ENCODE results near the gene CDH3. TPM values are rescaled to one million over a fixed set of nuclear protein-coding genes. Genes with fewer than 3 reads are reported as not detected.

CDH3 gene
- total RNA-seq, 3 donors from 2014 or later: 0.22 to 0.48 (median 0.34) TPM

DNA sequence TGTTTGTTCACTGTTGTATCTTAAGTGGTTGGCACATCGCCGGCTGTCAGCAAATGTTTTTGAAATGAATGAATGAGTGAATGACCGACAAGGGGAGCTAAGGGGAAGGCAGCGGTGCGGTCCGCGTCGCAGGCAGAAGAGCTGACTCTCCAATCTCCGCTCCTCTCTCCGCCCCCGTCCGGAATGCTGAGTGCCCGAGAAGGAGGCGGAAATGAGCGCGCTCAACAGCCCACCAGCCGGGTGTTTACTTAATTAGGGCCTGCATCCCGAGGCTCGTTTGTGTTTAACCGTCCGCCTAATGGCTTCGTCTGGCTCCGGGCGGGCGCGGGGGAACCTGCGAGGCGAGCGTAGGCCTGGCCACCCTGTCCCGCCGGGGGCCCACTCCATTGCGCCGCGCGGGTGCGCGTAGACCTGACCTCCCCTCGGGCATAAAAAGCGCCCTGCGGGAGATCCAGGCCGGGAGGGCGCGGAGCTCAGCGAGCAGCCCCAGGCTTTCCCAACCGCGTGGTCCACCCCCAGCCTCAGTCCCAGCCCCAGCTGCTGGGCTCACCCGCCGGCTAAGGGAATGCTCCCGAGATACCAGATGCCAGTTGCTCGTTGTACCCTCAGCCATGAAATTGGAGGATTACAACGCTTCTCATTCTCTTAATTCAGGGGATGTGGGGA lies 2.5 kb upstream of the CDH3 start:
- no peak for DNase-seq
- H3K9me3 Mint-ChIP-seq: no peaks in the 10 kb centered on the region
- H3K36me3 Mint-ChIP-seq (ENCODE audit: insufficient read depth): no peaks in the 10 kb centered on the region
- peaks cover 49% of the 10 kb centered on the region for H3K27me3 Mint-ChIP-seq (ENCODE audit: low read depth)
- ATAC-seq: no peak
- H3K4me1 Mint-ChIP-seq (ENCODE audit: low read depth): peaks cover 9% of the 10 kb centered on the region
- H3K4me3 Mint-ChIP-seq: no peak overlapping the region

DNA sequence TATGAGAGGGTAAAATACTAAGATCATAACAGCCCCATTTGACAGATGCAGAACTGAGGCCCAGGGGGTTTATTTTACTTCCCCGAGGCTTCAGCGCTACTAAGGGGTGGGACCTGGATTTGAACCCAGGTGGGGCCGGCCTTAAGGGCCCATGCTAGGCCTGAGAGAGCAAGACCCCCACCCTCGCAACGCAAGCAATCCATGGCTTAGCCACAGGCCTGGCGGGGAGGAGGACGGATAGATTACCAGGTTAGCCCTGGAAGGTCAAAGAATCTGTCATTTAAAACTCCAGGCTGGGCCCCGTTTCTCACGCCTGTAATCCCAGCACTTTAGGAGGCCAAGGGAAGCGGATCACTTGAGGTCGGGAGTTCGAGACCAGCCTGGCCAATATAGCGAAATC lies 1.9 kb upstream of the CDH3 start:
- no peak for DNase-seq

DNA sequence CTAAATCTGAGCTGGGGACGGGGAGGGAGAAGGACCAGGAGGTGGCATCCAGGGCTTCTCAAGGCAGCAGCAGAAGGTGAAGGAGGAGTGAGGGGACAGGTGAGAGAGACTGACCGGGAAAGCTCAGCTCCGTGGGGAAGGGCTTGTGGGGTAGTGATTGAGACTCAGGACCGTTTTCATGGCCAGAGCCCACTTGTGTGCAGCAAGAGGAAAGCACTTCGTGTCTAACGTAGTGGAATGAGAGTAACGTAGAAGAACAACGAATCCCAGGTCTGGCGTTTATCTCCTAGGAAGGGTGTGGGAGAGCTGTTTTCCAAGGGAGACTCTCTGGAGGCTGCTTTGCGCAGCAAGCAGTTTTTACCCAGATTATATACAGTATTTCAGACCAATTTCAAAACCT lies 1.3 kb upstream of the CDH3 start:
- peak overlapping the region; percentile 14 for H3K4me3 Mint-ChIP-seq
- ATAC-seq (no peak), DNase-seq (no peak)
- H3K4me1 Mint-ChIP-seq (ENCODE audit: low read depth): peaks cover 9% of the 10 kb centered on the region
- H3K36me3 Mint-ChIP-seq (ENCODE audit: insufficient read depth): no peaks in the 10 kb centered on the region
- H3K9me3 Mint-ChIP-seq: no peaks in the 10 kb centered on the region
- H3K27me3 Mint-ChIP-seq (ENCODE audit: low read depth): peaks cover 56% of the 10 kb centered on the region

More for the DNA sequence above, 1.9 kb upstream of the CDH3 start:
- H3K4me1 Mint-ChIP-seq (ENCODE audit: low read depth): peaks cover 9% of the 10 kb centered on the region
- no peaks in the 10 kb centered on the region for H3K36me3 Mint-ChIP-seq (ENCODE audit: insufficient read depth)
- no peaks in the 10 kb centered on the region for H3K9me3 Mint-ChIP-seq
- no peak overlapping the region for H3K4me3 Mint-ChIP-seq
- ATAC-seq: no peak
- peaks cover 52% of the 10 kb centered on the region for H3K27me3 Mint-ChIP-seq (ENCODE audit: low read depth)

DNA sequence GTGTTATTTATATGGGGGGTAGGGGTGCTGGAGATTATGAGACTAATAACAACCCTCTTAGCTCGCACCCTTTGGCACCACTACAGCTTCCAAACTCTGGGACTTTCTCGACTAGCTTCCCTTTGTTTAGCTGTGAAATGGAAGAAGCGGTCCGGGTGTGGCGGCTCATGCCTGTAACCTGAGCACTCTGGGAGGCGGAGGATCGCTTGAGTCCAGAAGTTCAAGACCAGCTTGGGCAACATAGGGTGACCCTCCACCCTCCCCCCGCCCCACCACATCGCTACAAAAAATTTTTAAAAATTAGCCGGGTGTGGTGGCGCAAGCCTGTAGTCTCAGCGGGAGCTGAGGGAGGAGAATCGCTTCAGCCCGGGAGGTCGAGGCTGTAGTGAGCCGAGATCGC lies 814 bp upstream of the CDH3 start:
- H3K27me3 Mint-ChIP-seq (ENCODE audit: low read depth): peaks cover 61% of the 10 kb centered on the region
- peak in 1 of 2 donors; percentile 16 for ATAC-seq
- H3K9me3 Mint-ChIP-seq: no peaks in the 10 kb centered on the region

DNA sequence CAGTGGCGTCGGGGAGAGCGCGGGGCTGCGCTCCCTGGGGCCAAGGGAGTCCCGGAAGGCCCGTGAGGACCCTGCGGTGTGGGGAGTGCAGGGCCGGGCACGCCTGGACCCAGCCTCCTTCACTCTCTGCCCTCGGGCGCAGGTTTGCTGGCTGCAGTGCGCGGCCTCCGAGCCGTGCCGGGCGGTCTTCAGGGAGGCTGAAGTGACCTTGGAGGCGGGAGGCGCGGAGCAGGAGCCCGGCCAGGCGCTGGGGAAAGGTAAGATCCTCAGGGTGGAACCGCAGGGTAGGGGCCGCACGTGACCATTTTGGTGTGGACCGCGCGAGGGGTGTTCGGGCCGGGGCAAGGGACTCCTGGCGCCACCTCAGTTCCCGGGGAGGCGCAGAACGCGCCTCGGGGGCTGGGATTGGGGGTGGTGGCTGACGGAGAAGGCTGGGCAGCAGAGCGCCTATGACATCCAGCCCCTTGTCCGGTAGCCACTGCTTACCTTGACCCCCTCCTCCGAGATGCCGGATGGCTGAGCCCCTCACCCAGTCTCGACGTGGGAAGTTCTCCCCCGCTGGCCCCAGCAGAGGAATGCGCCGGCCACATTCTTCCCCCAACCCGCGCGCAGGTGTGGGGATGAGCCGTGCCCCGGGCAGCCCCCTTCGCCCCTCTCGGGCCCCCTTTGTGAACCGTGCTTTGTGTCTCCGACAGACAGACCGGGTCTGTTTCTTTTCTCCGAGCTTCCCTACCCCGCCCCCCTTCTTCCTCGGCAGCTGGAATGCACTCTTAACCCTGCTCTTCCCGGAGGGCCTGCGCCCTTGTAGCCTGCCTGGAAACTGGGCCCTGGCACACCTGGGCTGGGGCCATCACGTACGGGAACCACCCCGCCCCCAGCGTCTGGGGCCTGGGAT lies 631 bp downstream of the CDH3 start:
- ATAC-seq (peak; percentile 32 to 35), DNase-seq (no peak)
- H3K9me3 Mint-ChIP-seq: no peaks in the 10 kb centered on the region
- H3K4me3 Mint-ChIP-seq: no peak overlapping the region
- H3K27me3 Mint-ChIP-seq (ENCODE audit: low read depth): peaks cover 69% of the 10 kb centered on the region
- H3K4me1 Mint-ChIP-seq (ENCODE audit: low read depth): peaks cover 9% of the 10 kb centered on the region
- H3K36me3 Mint-ChIP-seq (ENCODE audit: insufficient read depth): no peaks in the 10 kb centered on the region

More for the DNA sequence above, 814 bp upstream of the CDH3 start:
- Mint-ChIP-seq H3K36me3 (ENCODE audit: insufficient read depth) (no peaks in the 10 kb centered on the region), H3K4me3 (peak overlapping the region; percentile 59), H3K4me1 (ENCODE audit: low read depth) (peaks cover 9% of the 10 kb centered on the region)
- DNase-seq: no peak

DNA sequence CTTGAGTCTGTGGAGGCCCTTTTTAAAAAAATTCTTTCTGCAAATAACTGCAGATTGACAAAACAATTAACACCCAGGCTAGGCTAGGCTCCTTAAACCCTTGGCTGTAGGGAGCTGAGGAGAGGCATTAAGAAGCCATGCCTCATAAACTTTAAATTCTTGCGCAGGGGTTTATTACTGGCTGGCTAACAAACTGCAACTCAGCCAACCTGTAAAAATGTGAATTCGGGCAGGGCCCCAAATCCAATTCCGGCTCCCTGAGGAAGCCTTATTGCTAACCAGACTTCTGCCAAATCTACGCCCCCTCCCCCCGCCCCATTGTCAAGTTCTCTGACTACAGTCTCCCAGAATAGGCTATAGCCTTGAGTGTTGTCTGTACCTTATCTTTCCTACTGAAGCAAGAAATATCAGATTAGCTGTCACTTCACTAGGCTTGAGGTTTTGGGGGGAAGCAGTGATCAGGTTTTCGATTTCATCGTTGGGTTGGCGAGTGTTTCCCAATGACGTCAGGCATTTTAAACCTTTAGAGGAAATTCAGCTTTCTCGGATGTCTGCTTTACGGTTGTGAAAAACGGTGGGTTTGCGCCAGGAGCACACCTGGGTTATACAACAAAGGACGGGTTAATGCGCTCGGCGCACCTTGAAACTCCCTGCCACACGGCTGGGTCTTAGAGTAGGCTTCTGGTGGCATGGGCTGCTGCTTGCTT lies 2.0 kb downstream of the CDH3 start:
- Mint-ChIP-seq H3K4me1 (ENCODE audit: low read depth) (peaks cover 9% of the 10 kb centered on the region), H3K9me3 (no peaks in the 10 kb centered on the region), H3K4me3 (no peak overlapping the region), H3K27me3 (ENCODE audit: low read depth) (peaks cover 72% of the 10 kb centered on the region), H3K36me3 (ENCODE audit: insufficient read depth) (no peaks in the 10 kb centered on the region)
- DNase-seq: no peak
- ATAC-seq: no peak

DNA sequence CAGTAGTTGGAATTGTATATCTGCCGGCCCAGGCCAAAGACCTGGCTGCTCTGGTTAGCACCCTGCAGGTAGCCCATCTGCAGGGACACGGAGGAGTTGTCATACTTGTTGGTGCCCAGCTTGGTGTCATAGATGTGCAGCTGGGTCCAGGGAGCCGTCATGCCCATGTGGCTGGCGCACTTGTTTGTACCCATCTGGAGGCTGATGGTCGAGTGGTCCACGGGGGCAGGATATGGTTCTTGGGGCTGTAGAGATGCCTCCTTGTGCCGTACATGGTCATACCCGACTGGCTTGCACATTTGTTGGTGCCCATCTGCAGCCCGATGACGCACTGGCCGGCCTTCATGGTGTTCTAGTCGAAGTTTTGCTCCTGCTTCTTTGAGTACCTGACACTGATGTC lies 6.0 kb downstream of the CDH3 start:
- no peak for ATAC-seq
- peaks cover 46% of the 10 kb centered on the region for H3K27me3 Mint-ChIP-seq (ENCODE audit: low read depth)
- H3K36me3 Mint-ChIP-seq (ENCODE audit: insufficient read depth): no peaks in the 10 kb centered on the region
- no peak for DNase-seq
- H3K4me1 Mint-ChIP-seq (ENCODE audit: low read depth): peaks cover under 1% of the 10 kb centered on the region
- no peak overlapping the region for H3K4me3 Mint-ChIP-seq
- H3K9me3 Mint-ChIP-seq: no peaks in the 10 kb centered on the region

DNA sequence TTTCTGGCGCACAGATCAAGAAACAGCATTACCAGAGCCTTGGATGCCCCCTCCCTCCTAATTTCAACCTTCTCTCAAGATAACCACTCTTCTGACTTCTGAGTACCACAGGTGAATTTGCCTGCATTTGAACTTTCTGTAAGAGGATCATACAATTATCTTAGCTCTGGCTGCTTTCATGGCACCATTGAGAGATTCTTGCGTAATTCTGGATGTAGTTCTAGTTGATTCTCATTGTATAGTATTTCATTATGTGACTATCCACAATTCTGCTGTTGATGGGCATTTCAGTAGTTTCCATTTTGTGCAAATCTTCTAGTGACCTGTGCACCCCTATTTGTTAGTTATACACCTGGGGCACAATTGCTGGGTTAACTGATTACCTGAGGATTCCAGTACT lies 7.5 kb downstream of the CDH3 start:
- peaks cover 39% of the 10 kb centered on the region for H3K27me3 Mint-ChIP-seq (ENCODE audit: low read depth)
- no peak for DNase-seq
- no peaks in the 10 kb centered on the region for H3K36me3 Mint-ChIP-seq (ENCODE audit: insufficient read depth)
- ATAC-seq: no peak
- H3K9me3 Mint-ChIP-seq: no peaks in the 10 kb centered on the region
- H3K4me1 Mint-ChIP-seq (ENCODE audit: low read depth): no peaks in the 10 kb centered on the region
- H3K4me3 Mint-ChIP-seq: no peak overlapping the region

DNA sequence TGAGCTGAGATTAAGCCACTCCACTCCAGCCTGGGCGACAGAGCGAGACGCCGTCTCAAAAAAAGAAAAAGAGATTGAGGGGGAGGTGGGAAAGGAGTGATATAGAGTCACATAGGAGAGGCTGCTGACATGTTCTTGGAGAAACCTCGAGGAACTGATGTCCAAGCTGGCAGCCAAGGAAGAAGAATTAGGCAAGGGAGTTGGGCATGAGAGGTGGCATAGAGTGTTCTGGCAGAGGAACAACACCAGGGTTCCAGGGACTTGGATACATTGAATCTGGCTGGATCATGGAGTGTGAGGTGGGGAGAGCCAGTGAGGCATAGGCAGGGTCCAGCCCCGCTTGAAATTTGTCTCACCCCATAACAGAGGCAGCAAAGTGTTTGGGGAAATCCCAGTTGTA lies 10.7 kb downstream of the CDH3 start:
- ATAC-seq (no peak), DNase-seq (no peak)
- Mint-ChIP-seq H3K27me3 (ENCODE audit: low read depth) (peaks cover 14% of the 10 kb centered on the region), H3K9me3 (no peaks in the 10 kb centered on the region), H3K4me1 (ENCODE audit: low read depth) (peaks cover 2% of the 10 kb centered on the region), H3K4me3 (no peak overlapping the region), H3K36me3 (ENCODE audit: insufficient read depth) (no peaks in the 10 kb centered on the region)

DNA sequence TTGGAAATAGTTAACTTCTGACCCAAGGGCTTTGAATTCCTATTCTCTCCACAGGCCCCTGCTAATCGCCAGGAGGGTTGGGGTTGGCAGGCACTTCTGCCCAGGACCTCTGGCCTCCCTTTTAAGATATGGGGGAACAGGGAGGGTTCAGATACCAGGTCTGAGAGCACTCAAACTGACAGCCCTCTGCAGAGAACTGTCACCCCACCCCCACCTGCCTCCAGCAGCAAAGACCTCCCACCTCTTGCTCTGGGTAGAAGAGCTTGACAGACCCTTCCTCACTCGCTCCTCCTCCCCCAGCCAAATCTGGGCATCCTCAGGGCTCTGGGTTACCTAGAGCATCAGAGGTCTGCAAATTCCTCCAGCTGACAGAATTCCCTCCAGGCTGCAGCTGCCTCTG lies 11.6 kb downstream of the CDH3 start:
- Mint-ChIP-seq H3K4me1 (ENCODE audit: low read depth) (peaks cover 2% of the 10 kb centered on the region), H3K4me3 (no peak overlapping the region)
- no peak for ATAC-seq

DNA sequence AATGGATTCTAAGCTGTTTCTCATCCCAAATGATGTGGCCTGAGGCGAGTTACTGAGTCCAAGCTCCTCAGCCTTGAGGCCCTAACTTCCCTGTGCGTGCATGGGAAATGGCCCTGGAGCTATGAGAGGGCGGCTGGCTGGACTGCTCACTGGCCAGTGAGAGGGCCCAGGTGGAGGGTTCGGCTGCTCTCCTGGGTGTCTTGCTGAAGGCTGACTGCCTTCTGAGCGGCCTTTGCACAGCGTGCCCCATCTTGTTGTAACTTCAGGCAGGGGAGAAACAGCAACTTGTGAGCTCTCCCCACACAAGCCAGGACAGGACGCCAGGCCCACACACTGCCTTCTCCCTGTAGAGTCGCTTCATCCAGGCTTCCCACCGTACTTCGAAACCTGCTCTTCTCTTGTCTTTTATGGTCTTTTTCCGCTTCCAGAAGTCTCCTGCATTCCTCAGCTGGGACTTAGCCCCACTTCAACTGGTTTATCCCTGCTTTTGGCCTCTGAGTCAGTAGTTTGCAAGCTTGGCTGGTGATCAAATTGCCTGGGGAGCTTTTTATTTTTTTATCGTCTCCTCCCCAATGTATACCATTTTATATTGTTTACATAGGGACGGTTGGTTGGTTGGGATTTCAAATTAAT lies 13.3 kb downstream of the CDH3 start:
- Mint-ChIP-seq H3K27me3 (ENCODE audit: low read depth) (peaks cover 14% of the 10 kb centered on the region), H3K36me3 (ENCODE audit: insufficient read depth) (no peaks in the 10 kb centered on the region), H3K9me3 (no peaks in the 10 kb centered on the region), H3K4me1 (ENCODE audit: low read depth) (peaks cover 2% of the 10 kb centered on the region), H3K4me3 (no peak overlapping the region)
- ATAC-seq: no peak
- DNase-seq: no peak

More for the DNA sequence above, 11.6 kb downstream of the CDH3 start:
- peaks cover 9% of the 10 kb centered on the region for H3K27me3 Mint-ChIP-seq (ENCODE audit: low read depth)
- H3K9me3 Mint-ChIP-seq: no peaks in the 10 kb centered on the region
- no peak for DNase-seq
- no peaks in the 10 kb centered on the region for H3K36me3 Mint-ChIP-seq (ENCODE audit: insufficient read depth)

DNA sequence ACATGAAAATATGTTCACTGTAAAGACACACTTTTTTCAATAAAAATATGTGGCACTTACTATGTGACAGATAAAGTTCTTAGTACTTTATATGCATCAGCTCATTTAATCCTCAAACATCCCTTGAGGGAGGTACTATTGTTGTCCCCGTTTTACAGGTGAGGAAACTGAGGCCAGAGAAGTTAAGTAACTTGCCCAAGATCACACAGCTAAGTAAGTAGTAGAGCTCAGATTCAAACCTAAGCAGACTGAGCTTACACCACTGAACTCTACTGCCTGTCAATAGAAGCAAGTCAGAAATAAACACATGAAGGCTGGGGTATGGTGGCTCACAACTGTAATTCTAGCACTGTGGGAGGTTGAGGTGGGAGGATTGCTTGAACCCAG lies 13.9 kb downstream of the CDH3 start:
- H3K9me3 Mint-ChIP-seq: no peaks in the 10 kb centered on the region
- DNase-seq (no peak), ATAC-seq (no peak)
- H3K4me1 Mint-ChIP-seq (ENCODE audit: low read depth): peaks cover 2% of the 10 kb centered on the region
- no peaks in the 10 kb centered on the region for H3K36me3 Mint-ChIP-seq (ENCODE audit: insufficient read depth)
- H3K27me3 Mint-ChIP-seq (ENCODE audit: low read depth): peaks cover 14% of the 10 kb centered on the region
- no peak overlapping the region for H3K4me3 Mint-ChIP-seq

DNA sequence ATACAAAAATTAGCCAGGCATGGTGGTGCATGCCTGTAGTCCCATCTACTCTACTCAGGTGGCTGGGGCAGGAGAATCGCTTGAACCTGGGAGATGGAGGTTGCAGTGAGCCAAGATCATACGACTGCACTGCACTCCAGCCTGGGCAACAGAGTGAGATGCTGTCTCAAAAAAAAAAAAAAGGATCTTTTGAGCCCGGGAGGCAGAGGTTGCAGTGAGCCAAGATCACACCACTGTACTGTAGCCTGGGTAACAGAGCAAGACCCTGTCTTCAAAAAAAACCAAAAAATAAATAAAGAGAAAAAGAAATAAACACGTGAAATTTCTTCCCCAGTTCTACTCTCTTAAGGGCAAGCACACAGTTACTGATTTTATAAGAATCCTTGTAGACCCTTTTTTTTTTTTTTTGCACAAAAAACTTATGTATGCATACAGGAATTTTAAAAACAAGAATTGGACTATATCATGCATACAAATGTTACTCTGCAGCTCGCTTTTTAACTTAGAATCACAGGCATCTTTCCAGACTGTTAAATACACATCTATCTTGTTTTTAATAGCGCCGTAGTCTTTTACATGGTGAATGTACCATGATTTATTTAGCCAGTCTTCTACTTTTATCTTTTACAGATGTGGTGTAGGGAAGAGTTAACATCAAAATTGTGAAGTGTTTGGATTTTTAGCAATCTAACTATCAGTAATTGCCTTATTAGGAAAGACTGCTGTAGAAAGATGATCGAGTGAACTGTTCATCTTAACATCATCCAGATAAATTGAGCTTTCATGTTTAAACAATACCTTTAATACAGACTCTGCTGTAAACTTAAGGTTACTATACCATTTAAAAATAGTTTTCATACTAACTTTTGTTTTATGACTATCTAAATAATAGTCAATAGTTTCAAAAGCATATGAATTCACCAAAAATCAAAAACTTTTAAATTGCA lies 14.6 kb downstream of the CDH3 start:
- no peaks in the 10 kb centered on the region for H3K9me3 Mint-ChIP-seq
- no peaks in the 10 kb centered on the region for H3K36me3 Mint-ChIP-seq (ENCODE audit: insufficient read depth)
- no peak overlapping the region for H3K4me3 Mint-ChIP-seq
- peak in 1 of 2 donors; percentile 64 for ATAC-seq
- no peak for DNase-seq
- H3K27me3 Mint-ChIP-seq (ENCODE audit: low read depth): peaks cover 14% of the 10 kb centered on the region
- peaks cover 2% of the 10 kb centered on the region for H3K4me1 Mint-ChIP-seq (ENCODE audit: low read depth)
